GM21786 (cell line): ENCODE data around the gene L3MBTL4.
"Not testable (repeated sequence)": the region's sequence is repeated elsewhere in the genome, so short reads cannot be mapped to it uniquely, and the experiment has no call there.

ENCODE experiments used
- ATAC-seq: cut with Tn5 transposase; IDR thresholded peaks from one replicate; pipeline ENCODE4 v1.9.1; 2021; ENCODE audit not compliant: unreplicated experiment

L3MBTL4 gene

GRCh38 chr18:6414723-6415417 is at the start of gene L3MBTL4:
L3MBTL4 (minus strand) TSS chr18:6414911; CDS start chr18:6311625, 103,286 bp downstream.
- peak; percentile 46 for ATAC-seq

GRCh38 chr18:6452194-6452593 is 37.5 kb upstream of the L3MBTL4 start:
- ATAC-seq: no peak

GRCh38 chr18:6449213-6449612 is 34.5 kb upstream of the L3MBTL4 start:
- peak; percentile 78 for ATAC-seq

GRCh38 chr18:6444466-6445228 is 29.9 kb upstream of the L3MBTL4 start:
- ATAC-seq: no peak

- ATAC-seq: no peak
These were observed 26.5 kb upstream of the L3MBTL4 start for GRCh38 chr18:6441200-6441599.

GRCh38 chr18:6437937-6438818 is 23.5 kb upstream of the L3MBTL4 start:
- no peak for ATAC-seq

- no peak for ATAC-seq
These were observed 21.0 kb upstream of the L3MBTL4 start for GRCh38 chr18:6435731-6436130.

GRCh38 chr18:6434987-6435709 is 20.4 kb upstream of the L3MBTL4 start:
- no peak for ATAC-seq

- ATAC-seq: no peak
These were observed 19.8 kb upstream of the L3MBTL4 start for GRCh38 chr18:6434481-6434880.

GRCh38 chr18:6431659-6432318 is 17.1 kb upstream of the L3MBTL4 start:
- ATAC-seq: no peak

GRCh38 chr18:6428851-6429395 is 14.2 kb upstream of the L3MBTL4 start:
- no peak for ATAC-seq

- no peak for ATAC-seq
These were observed 12.6 kb upstream of the L3MBTL4 start for GRCh38 chr18:6427286-6427685.

- ATAC-seq: no peak
These were observed 8.6 kb upstream of the L3MBTL4 start for GRCh38 chr18:6423289-6423688.

GRCh38 chr18:6414118-6414722 is 491 bp downstream of the L3MBTL4 start:
- peak; percentile 85 for ATAC-seq

- no peak for ATAC-seq
These were observed 1.1 kb downstream of the L3MBTL4 start for GRCh38 chr18:6413579-6414117.

- no peak for ATAC-seq
These were observed 1.7 kb downstream of the L3MBTL4 start for GRCh38 chr18:6412933-6413472.

- ATAC-seq: no peak
These were observed 3.3 kb downstream of the L3MBTL4 start for GRCh38 chr18:6411382-6411781.

- no peak for ATAC-seq
These were observed 4.8 kb downstream of the L3MBTL4 start for GRCh38 chr18:6409933-6410332.

- not testable (repeated sequence) for ATAC-seq
These were observed 6.2 kb downstream of the L3MBTL4 start for GRCh38 chr18:6408543-6408942.
